ENCODE data around the gene KCNG2. TPM values are rescaled to one million over a fixed set of nuclear protein-coding genes. Genes with fewer than 3 reads are reported as not detected.

The KCNG2 gene
- total RNA-seq, 3 donors from 2014 or later (not counting 1 experiment from before 2014, with no cell fraction given): not detected

GRCh38 chr18:79935925-79936324, 138.2 kb downstream of the KCNG2 start:
- Mint-ChIP-seq H3K36me3 (peaks cover 30% of the 10 kb centered on the region), H3K4me1 (peaks cover 10 to 25% of the 10 kb centered on the region in 2 donors), H3K27ac (no peak overlapping the region), H3K27me3 (ENCODE audit: low read depth in 2 of 2) (no peaks in the 10 kb centered on the region), H3K4me3 (no peak overlapping the region), H3K9me3 (peaks cover 15 to 19% of the 10 kb centered on the region in 2 donors)
- TF ChIP-seq, protein P1, sequence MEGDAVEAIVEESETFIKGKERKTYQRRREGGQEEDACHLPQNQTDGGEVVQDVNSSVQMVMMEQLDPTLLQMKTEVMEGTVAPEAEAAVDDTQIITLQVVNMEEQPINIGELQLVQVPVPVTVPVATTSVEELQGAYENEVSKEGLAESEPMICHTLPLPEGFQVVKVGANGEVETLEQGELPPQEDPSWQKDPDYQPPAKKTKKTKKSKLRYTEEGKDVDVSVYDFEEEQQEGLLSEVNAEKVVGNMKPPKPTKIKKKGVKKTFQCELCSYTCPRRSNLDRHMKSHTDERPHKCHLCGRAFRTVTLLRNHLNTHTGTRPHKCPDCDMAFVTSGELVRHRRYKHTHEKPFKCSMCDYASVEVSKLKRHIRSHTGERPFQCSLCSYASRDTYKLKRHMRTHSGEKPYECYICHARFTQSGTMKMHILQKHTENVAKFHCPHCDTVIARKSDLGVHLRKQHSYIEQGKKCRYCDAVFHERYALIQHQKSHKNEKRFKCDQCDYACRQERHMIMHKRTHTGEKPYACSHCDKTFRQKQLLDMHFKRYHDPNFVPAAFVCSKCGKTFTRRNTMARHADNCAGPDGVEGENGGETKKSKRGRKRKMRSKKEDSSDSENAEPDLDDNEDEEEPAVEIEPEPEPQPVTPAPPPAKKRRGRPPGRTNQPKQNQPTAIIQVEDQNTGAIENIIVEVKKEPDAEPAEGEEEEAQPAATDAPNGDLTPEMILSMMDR (IDR thresholded peaks at IDR 0.05): no peak
- intact Hi-C loops (cut with micrococcal nuclease): no loop called here
- 93% methylated on average over 6 of the region's 6 CpGs for WGBS (ENCODE audit: insufficient coverage)
- Histone ChIP-seq H3K27ac (ENCODE audit: low read length) (no peak overlapping the region), H3K4me3 (ENCODE audit: low read length) (no peak overlapping the region), H3K4me1 (ENCODE audit: control insufficient read depth, insufficient read depth, low read length) (no peaks in the 10 kb centered on the region), H3K27me3 (ENCODE audit: control insufficient read depth, insufficient read depth, low read length) (no peaks in the 10 kb centered on the region), H3K9me3 (ENCODE audit: control insufficient read depth, insufficient read depth, low read length) (peaks cover 24% of the 10 kb centered on the region), H3K36me3 (ENCODE audit: control insufficient read depth, insufficient read depth, low read length) (no peaks in the 10 kb centered on the region)
- ATAC-seq: no peak
- no peak for DNase-seq

GRCh38 chr18:79936641-79937040, 138.9 kb downstream of the KCNG2 start:
- Histone ChIP-seq H3K36me3 (ENCODE audit: control insufficient read depth, insufficient read depth, low read length) (peaks cover 3% of the 10 kb centered on the region), H3K4me1 (ENCODE audit: control insufficient read depth, insufficient read depth, low read length) (no peaks in the 10 kb centered on the region), H3K27me3 (ENCODE audit: control insufficient read depth, insufficient read depth, low read length) (no peaks in the 10 kb centered on the region), H3K4me3 (ENCODE audit: low read length) (no peak overlapping the region), H3K9me3 (ENCODE audit: control insufficient read depth, insufficient read depth, low read length) (peaks cover 21% of the 10 kb centered on the region), H3K27ac (ENCODE audit: low read length) (no peak overlapping the region)
- Mint-ChIP-seq H3K27me3 (ENCODE audit: low read depth in 2 of 2) (no peaks in the 10 kb centered on the region), H3K36me3 (peaks cover 30% of the 10 kb centered on the region), H3K4me3 (no peak overlapping the region), H3K4me1 (peaks cover 10 to 25% of the 10 kb centered on the region in 2 donors), H3K27ac (no peak overlapping the region), H3K9me3 (peaks cover 11 to 15% of the 10 kb centered on the region in 2 donors)
- intact Hi-C loops (cut with micrococcal nuclease): no loop called here
- ATAC-seq: no peak
- no peak for DNase-seq
- over 99% methylated on average over 12 of the region's 12 CpGs for WGBS (ENCODE audit: insufficient coverage)
- TF ChIP-seq, protein P1 (IDR thresholded peaks at IDR 0.05): no peak

GRCh38 chr18:79937103-79937860, 139.5 kb downstream of the KCNG2 start:
- no peak overlapping the region for H3K27ac ChIP-seq (ENCODE audit: low read length)
- peaks cover 8% of the 10 kb centered on the region for H3K36me3 ChIP-seq (ENCODE audit: control insufficient read depth, insufficient read depth, low read length)
- H3K36me3 Mint-ChIP-seq: peaks cover 24% of the 10 kb centered on the region
- H3K9me3 ChIP-seq (ENCODE audit: control insufficient read depth, insufficient read depth, low read length): peaks cover 19% of the 10 kb centered on the region
- H3K4me3 Mint-ChIP-seq: no peak overlapping the region
- DNase-seq (no peak), ATAC-seq (no peak)
- no peaks in the 10 kb centered on the region for H3K27me3 Mint-ChIP-seq (ENCODE audit: low read depth in 2 of 2)
- intact Hi-C loops (cut with micrococcal nuclease): no loop called here
- H3K9me3 Mint-ChIP-seq: peaks cover 8 to 11% of the 10 kb centered on the region in 2 donors
- WGBS (ENCODE audit: insufficient coverage): 96% methylated on average over 25 of the region's 25 CpGs
- H3K4me1 ChIP-seq (ENCODE audit: control insufficient read depth, insufficient read depth, low read length): no peaks in the 10 kb centered on the region
- TF ChIP-seq, protein P1 (IDR thresholded peaks at IDR 0.05): no peak
- H3K27ac Mint-ChIP-seq: no peak overlapping the region
- no peaks in the 10 kb centered on the region for H3K27me3 ChIP-seq (ENCODE audit: control insufficient read depth, insufficient read depth, low read length)
- H3K4me1 Mint-ChIP-seq: peaks cover 10 to 30% of the 10 kb centered on the region in 2 donors
- H3K4me3 ChIP-seq (ENCODE audit: low read length): no peak overlapping the region

All from natural killer cell (primary cell).